ENCODE data around the gene STKLD1. TPM values are rescaled to one million over a fixed set of nuclear protein-coding genes. Genes with fewer than 3 reads are reported as not detected.
"Not testable (repeated sequence)": the region's sequence is repeated elsewhere in the genome, so short reads cannot be mapped to it uniquely, and the experiment has no call there.

Gene STKLD1
- polyA plus RNA-seq, 6 donors from 2014 or later, result 0.18 to 0.61 TPM; not detected in 4

DNA sequence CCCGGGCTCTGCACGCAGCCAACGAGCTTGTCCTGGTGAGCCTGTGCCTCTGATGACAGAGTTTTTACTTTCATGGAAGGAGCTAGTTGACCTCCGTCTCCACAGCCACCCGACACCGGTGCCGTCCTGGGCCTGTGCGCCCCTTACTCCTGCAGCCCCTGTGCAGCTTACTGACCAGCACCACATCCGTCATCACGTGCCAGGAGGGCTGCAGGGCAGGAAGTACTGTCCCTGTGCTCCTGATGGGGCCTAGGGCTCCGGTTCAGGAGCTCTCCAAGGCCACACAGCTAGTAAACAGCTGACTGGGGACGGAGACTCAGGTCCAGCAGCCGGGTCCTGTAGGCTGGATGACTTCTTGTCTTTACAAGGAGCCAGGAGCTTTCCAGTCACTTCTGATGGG, 10.2 kb downstream of the STKLD1 start:
- no peaks in the 10 kb centered on the region for H3K36me3 Mint-ChIP-seq
- H3K4me3 Mint-ChIP-seq, result no peak overlapping the region
- H3K27me3 Mint-ChIP-seq, result peaks cover 0 to 17% (median 15%) of the 10 kb centered on the region in 3 donors
- peak overlapping the region in 1 of 6 donors; percentile 50 for H3K27ac Mint-ChIP-seq
- ATAC-seq (ENCODE audit: low read depth in 2 of 2), result no peak
- no peaks in the 10 kb centered on the region for H3K4me1 Mint-ChIP-seq
- DNase-seq, result no peak
- H3K9me3 Mint-ChIP-seq, result peaks cover 0 to 2% (median 0%) of the 10 kb centered on the region in 7 donors

DNA sequence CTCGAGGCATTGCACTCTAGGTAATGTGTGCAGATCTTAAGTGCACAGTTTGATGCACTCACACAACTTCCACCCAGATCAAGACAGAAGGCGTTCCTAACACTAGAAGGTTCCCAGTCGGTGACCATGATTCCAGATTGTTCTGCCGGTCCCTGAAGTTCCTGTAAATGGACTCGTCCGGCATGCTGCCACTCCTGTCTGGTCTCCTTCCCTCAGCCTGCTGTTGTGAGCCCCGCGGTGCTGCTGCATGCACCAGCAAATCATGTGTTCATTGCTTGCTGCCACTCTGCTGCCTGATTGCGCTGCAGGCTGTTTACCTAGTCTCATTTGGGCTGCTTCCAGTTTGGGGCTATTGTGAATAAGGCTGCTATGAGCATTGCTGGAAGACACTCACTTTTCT, 11.5 kb downstream of the STKLD1 start:
- H3K27ac Mint-ChIP-seq, result no peak overlapping the region
- H3K36me3 Mint-ChIP-seq, result no peaks in the 10 kb centered on the region
- peaks cover 0 to 17% (median 15%) of the 10 kb centered on the region in 3 donors for H3K27me3 Mint-ChIP-seq
- H3K4me3 Mint-ChIP-seq, result peak overlapping the region in 1 of 8 donors; percentile 63
- ATAC-seq (ENCODE audit: low read depth in 2 of 2) (no peak), DNase-seq (no peak)
- no peaks in the 10 kb centered on the region for H3K4me1 Mint-ChIP-seq
- H3K9me3 Mint-ChIP-seq, result peaks cover 0 to 2% (median 0%) of the 10 kb centered on the region in 7 donors

DNA sequence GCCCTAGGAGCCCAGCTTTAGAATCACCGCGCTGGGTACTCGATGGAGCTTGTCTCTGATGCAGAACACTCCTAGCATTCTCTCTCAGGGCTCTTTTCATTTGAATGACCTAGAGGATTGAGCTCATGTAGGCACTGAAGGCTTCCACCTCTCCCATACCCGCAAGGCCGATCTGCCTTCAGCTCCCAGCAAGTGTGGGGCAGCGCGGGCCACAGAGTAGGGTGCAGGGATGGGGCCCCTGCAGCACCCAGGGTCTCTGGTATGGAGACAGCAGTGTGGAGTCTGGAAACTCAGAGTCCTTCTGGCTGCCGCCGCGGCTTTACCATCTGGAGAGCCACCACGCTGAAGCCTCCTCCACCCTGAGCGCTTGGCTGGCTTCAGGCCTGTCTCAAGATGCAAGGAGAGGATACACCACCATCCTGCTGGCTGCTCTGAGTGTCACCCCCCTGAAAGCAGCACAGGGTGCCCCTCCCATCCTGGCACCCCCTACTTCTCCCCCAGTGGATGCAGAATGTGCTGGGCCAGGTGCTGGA, 12.9 kb downstream of the STKLD1 start:
- no peaks in the 10 kb centered on the region for H3K36me3 Mint-ChIP-seq

DNA sequence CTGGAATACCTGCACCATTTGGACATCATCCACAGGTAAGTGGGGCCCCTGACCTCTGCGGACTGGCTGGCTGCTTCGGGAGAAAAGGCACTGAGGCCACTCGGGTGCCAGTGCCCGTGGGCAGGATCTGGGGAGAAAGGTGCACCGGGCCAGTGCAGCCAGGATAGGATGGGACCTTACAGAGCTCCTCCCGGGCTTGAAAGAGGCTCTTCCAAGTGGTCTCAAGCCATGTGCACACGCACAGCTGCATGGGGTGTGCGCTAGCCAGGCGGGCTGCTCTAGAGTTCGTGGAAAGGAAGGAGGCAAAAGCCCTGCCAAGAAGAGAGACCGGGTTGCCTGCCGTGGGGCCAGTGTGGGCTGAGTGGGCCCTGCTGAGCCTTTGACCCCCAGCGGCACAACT, 13.4 kb downstream of the STKLD1 start:
- Mint-ChIP-seq H3K4me3 (peak overlapping the region in 1 of 8 donors; percentile 35), H3K27ac (peak overlapping the region in 2 of 6 donors; percentile 42 to 44), H3K36me3 (no peaks in the 10 kb centered on the region), H3K9me3 (peaks cover 0 to 2% (median 0%) of the 10 kb centered on the region in 7 donors), H3K27me3 (peaks cover 0 to 23% (median 22%) of the 10 kb centered on the region in 3 donors), H3K4me1 (no peaks in the 10 kb centered on the region)
- DNase-seq (no peak), ATAC-seq (ENCODE audit: low read depth in 2 of 2) (no peak)

More for the DNA sequence above, 12.9 kb downstream of the STKLD1 start:
- no peak for DNase-seq
- no peak for ATAC-seq (ENCODE audit: low read depth in 2 of 2)
- Mint-ChIP-seq H3K27ac (no peak overlapping the region), H3K27me3 (peaks cover 0 to 23% (median 18%) of the 10 kb centered on the region in 3 donors), H3K9me3 (peaks cover 0 to 2% (median 0%) of the 10 kb centered on the region in 7 donors), H3K4me3 (no peak overlapping the region), H3K4me1 (no peaks in the 10 kb centered on the region)

DNA sequence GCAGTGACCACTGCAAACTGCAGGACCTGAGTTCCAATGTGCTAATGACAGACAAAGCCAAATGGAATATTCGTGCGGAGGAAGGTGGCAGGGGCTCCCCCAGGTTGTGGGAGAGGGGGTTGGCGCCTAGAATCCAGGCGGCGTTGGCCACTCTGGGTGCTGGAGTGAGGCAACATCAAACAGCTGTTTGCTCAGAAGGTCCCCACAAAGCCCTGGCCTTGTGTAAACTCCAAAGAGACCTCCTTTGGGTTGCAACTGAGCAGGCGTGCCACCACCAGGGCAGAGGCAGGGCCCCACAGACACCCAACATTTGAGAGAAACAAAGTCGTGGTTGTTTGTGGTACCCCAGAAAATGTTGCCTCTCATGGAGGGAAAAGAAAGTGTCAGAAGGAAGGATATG, 14.5 kb downstream of the STKLD1 start:
- DNase-seq, result no peak
- H3K27me3 Mint-ChIP-seq, result peaks cover 0 to 33% (median 23%) of the 10 kb centered on the region in 3 donors
- H3K4me3 Mint-ChIP-seq, result no peak overlapping the region
- H3K4me1 Mint-ChIP-seq, result no peaks in the 10 kb centered on the region
- no peak overlapping the region for H3K27ac Mint-ChIP-seq
- ATAC-seq (ENCODE audit: low read depth in 2 of 2), result no peak
- no peaks in the 10 kb centered on the region for H3K36me3 Mint-ChIP-seq
- peaks cover 0 to 3% (median 0%) of the 10 kb centered on the region in 7 donors for H3K9me3 Mint-ChIP-seq

DNA sequence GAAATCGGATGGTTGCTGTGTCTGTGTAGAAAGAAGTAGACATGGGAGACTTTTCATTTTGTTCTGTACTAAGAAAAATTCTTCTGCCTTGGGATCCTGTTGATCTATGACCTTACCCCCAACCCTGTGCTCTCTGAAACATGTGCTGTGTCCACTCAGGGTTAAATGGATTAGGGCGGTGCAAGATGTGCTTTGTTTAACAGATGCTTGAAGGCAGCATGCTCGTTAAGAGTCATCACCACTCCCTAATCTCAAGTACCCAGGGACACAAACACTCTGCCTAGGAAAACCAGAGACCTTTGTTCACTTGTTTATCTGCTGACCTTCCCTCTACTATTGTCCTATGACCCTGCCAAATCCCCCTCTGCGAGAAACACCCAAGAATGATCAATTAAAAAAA, 15.3 kb downstream of the STKLD1 start:
- not testable (repeated sequence) for DNase-seq; H3K4me1 Mint-ChIP-seq; H3K9me3 Mint-ChIP-seq; H3K27ac Mint-ChIP-seq; ATAC-seq (ENCODE audit: low read depth in 2 of 2); H3K36me3 Mint-ChIP-seq; H3K4me3 Mint-ChIP-seq
- H3K27me3 Mint-ChIP-seq, result peaks cover 0 to 33% (median 23%) of the 10 kb centered on the region in 3 donors

DNA sequence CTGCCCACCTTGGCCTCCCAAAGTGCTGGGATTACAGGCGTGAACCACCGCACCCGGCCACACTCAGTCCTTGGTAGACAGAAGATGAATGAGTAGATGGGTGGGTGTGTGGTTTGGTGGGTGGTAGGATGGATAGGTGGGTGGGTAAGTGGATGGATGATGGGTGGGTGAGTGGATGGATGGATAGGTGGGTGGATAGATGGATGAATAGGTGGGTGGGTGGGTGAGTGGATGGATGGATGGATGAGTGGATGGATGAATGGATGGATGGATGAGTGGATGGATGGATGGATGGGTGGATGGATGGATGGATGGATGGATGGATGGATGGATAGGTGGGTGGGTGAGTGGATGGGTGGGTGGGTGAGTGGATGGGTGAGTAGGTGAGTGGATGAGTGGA, 16.1 kb downstream of the STKLD1 start:
- peaks cover 0 to 33% (median 23%) of the 10 kb centered on the region in 3 donors for H3K27me3 Mint-ChIP-seq
- H3K9me3 Mint-ChIP-seq; H3K4me3 Mint-ChIP-seq; H3K4me1 Mint-ChIP-seq; H3K36me3 Mint-ChIP-seq; H3K27ac Mint-ChIP-seq; DNase-seq; ATAC-seq (ENCODE audit: low read depth in 2 of 2): not testable (repeated sequence)

DNA sequence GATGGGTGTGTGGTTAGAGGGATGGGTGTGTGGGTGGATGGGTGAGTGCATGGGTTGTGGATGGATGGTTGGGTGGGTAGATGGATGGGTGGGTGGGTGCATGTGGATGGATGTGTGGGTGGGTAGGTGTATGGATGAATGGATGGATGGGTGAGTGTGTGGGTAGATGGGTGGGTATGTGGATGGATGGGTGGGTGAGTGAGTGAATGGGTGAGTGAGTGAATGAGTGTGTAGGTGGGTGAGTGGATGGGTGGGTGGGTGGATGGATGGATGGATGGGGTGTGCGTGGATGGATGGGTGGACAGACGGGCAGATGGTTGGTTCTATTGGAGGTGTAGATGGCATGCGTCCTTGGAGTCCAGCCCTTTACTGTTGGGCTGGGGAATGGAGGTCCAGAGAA, 17.2 kb downstream of the STKLD1 start:
- H3K27ac Mint-ChIP-seq, result no peak overlapping the region
- no peak for ATAC-seq (ENCODE audit: low read depth in 2 of 2)
- peaks cover 0 to 33% (median 23%) of the 10 kb centered on the region in 3 donors for H3K27me3 Mint-ChIP-seq
- H3K9me3 Mint-ChIP-seq, result peaks cover 0 to 3% (median 0%) of the 10 kb centered on the region in 7 donors
- H3K4me3 Mint-ChIP-seq, result no peak overlapping the region
- no peaks in the 10 kb centered on the region for H3K4me1 Mint-ChIP-seq
- no peaks in the 10 kb centered on the region for H3K36me3 Mint-ChIP-seq
- no peak for DNase-seq

DNA sequence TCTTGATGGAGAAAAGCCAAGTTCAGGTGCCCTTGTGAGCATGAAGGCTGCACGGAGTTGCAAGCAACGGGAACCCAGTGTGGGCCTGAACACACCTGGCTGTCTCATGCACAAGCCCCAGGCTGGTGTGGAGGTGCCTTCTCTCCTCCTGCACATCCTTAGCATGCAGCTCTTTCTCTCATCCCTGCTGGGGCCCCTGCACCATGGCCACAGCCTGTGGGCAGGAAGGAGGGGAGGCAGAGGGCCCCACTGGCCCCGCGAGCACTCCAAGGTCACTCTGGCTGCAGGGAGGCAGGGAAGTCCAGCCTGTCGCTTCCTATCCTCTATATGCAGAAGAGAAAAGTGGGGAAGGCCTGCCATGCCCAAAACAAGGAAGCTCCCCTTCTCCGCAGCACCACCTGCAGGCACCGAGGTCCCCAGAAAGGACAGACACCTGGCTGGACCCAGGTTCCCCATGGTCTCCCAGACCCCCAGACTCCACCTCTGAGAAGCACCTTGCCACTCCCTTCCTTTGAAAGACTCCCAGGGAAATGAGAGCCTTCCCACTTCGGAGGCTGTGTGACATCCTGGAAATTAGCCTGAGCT, 18.6 kb downstream of the STKLD1 start:
- no peak overlapping the region for H3K4me3 Mint-ChIP-seq
- no peak overlapping the region for H3K27ac Mint-ChIP-seq
- H3K4me1 Mint-ChIP-seq, result no peaks in the 10 kb centered on the region
- no peaks in the 10 kb centered on the region for H3K36me3 Mint-ChIP-seq
- H3K27me3 Mint-ChIP-seq, result peaks cover 0 to 29% (median 19%) of the 10 kb centered on the region in 3 donors
- DNase-seq (no peak), ATAC-seq (ENCODE audit: low read depth in 2 of 2) (no peak)
- peaks cover 0 to 3% (median 0%) of the 10 kb centered on the region in 7 donors for H3K9me3 Mint-ChIP-seq

DNA sequence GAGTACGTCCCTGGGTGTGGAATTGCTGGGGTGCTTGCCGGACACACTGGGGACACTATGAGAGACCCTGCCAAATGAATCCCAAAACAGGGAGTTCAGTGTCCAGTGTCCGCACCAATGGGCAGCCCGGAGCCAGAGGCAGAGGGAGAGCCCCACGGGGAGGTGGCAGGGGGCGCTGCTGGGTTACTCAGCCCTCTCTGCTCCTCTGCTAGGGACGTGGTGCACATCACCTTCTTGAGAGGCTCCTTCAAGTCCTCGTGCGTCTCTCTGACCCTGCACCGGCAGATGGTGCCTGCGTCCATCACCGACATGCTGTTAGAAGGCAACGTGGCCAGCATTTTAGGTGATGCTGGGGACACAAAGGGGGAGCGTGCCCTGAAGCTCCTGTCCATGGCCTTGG, 20.8 kb downstream of the STKLD1 start:
- no peaks in the 10 kb centered on the region for H3K36me3 Mint-ChIP-seq
- peak overlapping the region in 1 of 8 donors; percentile 72 for H3K4me3 Mint-ChIP-seq
- H3K27me3 Mint-ChIP-seq, result peaks cover 0 to 16% (median 8%) of the 10 kb centered on the region in 3 donors
- peak overlapping the region in 1 of 6 donors; percentile 62 for H3K27ac Mint-ChIP-seq
- peaks cover 0 to 2% (median 0%) of the 10 kb centered on the region in 7 donors for H3K9me3 Mint-ChIP-seq
- ATAC-seq (ENCODE audit: low read depth in 2 of 2) (no peak), DNase-seq (no peak)
- no peaks in the 10 kb centered on the region for H3K4me1 Mint-ChIP-seq

DNA sequence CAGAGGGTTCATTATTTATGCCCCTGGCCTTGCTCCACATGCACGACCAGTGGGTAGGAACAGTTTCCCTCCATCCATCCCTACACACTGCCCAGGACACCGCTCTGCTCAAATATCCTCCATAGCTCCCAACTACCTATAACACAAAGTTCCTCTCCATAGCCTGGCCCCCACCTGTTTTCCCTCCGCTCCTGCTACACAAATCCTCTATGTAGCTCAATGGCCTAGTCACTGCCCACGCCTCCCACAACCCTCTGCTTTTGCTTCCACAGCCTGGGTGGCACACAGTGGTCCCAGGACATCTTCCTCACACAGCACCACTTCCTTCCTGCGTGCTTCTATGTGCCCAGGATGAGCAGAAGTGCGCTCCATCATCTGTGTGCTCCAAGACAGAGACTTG, 21.2 kb downstream of the STKLD1 start:
- ATAC-seq (ENCODE audit: low read depth in 2 of 2) (no peak), DNase-seq (no peak)
- peak overlapping the region in 1 of 8 donors; percentile 72 for H3K4me3 Mint-ChIP-seq
- H3K36me3 Mint-ChIP-seq, result no peaks in the 10 kb centered on the region
- no peak overlapping the region for H3K27ac Mint-ChIP-seq
- peaks cover 0 to 2% (median 0%) of the 10 kb centered on the region in 7 donors for H3K9me3 Mint-ChIP-seq
- H3K4me1 Mint-ChIP-seq, result no peaks in the 10 kb centered on the region
- peaks cover 0 to 16% (median 8%) of the 10 kb centered on the region in 3 donors for H3K27me3 Mint-ChIP-seq

DNA sequence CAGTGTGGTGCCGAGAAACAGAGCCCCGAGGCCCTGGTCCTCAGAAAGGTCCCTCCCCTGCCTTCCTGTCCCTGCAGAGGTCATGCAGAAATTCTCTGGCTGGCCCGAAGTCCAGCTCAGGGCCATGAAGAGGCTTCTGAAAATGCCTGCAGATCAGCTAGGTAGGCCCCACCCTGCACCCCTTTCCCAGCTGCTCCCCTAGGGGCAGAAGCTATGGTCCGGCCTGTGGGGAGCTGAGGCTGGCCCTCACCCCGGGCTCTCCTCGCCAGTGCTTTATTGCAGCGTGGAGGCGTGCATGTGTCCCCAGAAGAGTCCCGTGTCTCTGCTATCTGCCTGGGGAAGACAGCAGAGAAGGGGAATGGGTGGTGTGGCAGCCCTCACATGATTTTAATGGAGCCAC, 21.7 kb downstream of the STKLD1 start:
- no peak overlapping the region for H3K27ac Mint-ChIP-seq
- DNase-seq (no peak), ATAC-seq (ENCODE audit: low read depth in 2 of 2) (no peak)
- H3K9me3 Mint-ChIP-seq, result peaks cover 0 to 2% (median 0%) of the 10 kb centered on the region in 7 donors
- H3K27me3 Mint-ChIP-seq, result peaks cover 0 to 16% (median 8%) of the 10 kb centered on the region in 3 donors
- H3K36me3 Mint-ChIP-seq, result no peaks in the 10 kb centered on the region
- H3K4me3 Mint-ChIP-seq, result no peak overlapping the region
- no peaks in the 10 kb centered on the region for H3K4me1 Mint-ChIP-seq

DNA sequence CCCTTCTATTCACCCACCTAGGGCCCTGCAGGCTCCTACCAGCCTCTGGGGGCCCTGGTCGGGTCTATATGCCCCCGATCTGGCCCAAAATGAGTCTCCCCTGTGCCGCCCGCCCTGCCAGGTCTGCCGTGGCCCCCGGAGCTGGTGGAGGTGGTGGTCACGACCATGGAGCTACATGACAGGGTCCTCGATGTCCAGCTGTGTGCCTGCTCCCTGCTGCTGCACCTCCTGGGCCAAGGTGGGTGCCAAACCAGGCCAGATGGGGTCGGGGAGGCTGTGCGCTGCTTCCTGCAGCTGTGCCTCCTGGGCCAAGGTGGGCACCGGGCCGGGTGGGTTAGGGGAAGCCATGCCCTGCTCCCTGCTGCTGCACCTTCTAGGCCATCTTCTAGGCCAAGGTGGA, 24.1 kb downstream of the STKLD1 start:
- Mint-ChIP-seq H3K9me3 (peaks cover 0 to 2% (median 0%) of the 10 kb centered on the region in 7 donors), H3K36me3 (peaks cover 0 to 2% of the 10 kb centered on the region in 2 donors), H3K4me1 (peaks cover 5 to 8% (median 5%) of the 10 kb centered on the region in 3 donors), H3K27ac (no peak overlapping the region), H3K27me3 (peaks cover 0 to 4% (median 0%) of the 10 kb centered on the region in 3 donors), H3K4me3 (no peak overlapping the region)
- ATAC-seq (ENCODE audit: low read depth in 2 of 2) (no peak), DNase-seq (no peak)

DNA sequence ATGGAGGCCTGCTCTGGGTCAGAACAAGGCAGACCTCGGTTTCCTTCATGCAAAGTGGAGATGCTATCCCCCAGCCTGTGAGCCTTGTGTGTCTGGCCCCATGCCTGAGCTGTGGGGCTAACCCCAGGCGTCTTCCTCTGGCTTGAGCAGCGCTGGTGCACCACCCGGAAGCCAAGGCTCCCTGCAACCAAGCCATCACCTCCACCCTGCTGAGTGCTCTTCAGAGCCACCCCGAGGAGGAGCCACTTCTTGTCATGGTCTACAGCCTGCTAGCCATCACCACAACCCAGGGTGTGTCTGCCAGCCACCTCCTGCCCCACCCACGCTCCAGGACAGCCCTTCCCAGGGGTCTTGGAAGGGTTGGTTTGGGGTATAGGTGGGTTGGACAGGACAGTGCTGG, 25.4 kb downstream of the STKLD1 start:
- H3K4me1 Mint-ChIP-seq, result peaks cover 5 to 13% (median 8%) of the 10 kb centered on the region in 3 donors
- no peak for ATAC-seq (ENCODE audit: low read depth in 2 of 2)
- no peak overlapping the region for H3K27ac Mint-ChIP-seq

More for the DNA sequence above, 25.4 kb downstream of the STKLD1 start:
- no peaks in the 10 kb centered on the region for H3K27me3 Mint-ChIP-seq
- DNase-seq, result no peak
- no peak overlapping the region for H3K4me3 Mint-ChIP-seq
- peaks cover 0 to 5% of the 10 kb centered on the region in 2 donors for H3K36me3 Mint-ChIP-seq
- H3K9me3 Mint-ChIP-seq, result no peaks in the 10 kb centered on the region

Measured in naive B cell (primary cell).